GM23338 (cell line): ENCODE results near the gene TRPC4. TPM values are rescaled to one million over a fixed set of nuclear protein-coding genes. Genes with fewer than 3 reads are reported as not detected.

Experiments used
- ATAC-seq: fragments of 200-7000 bp; cut with Tn5 transposase; 3 replicates; pipeline ENCODE4 v1.9.1; 2020
- DNase-seq: peaks from one replicate; pipeline ENCODE4 v3.0.0-alpha.2; 2015; ENCODE audit warnings: low spot score
- H2AFZ ChIP-seq: fragments of 200-600 bp; sonication (generic); 2 replicates; pipeline ENCODE4 v1.8.0; 2016; ENCODE audit warnings: antibody characterized with exemption, mild to moderate bottlenecking, moderate library complexity
- H3F3A ChIP-seq: fragments of 200-600 bp; sonication (generic); replicated peaks from 2 replicates; pipeline ENCODE4 v1.8.0; 2017; ENCODE audit warnings: antibody characterized with exemption, mixed run types, low read depth
- H3K27ac ChIP-seq: fragments of 200-600 bp; sonication (generic); 2 replicates; pipeline ENCODE4 v1.6.1; 2016; ENCODE audit warnings: low read depth
- H3K27me3 ChIP-seq: fragments of 200-600 bp; sonication (generic); 2 replicates; pipeline ENCODE4 v1.8.0; 2016; ENCODE audit warnings: mild to moderate bottlenecking, mixed run types, moderate library complexity; ENCODE audit not compliant: insufficient read depth
- H3K36me3 ChIP-seq: fragments of 200-600 bp; sonication (generic); 2 replicates; pipeline ENCODE4 v1.8.0; 2016; ENCODE audit warnings: mild to moderate bottlenecking; ENCODE audit not compliant: insufficient read depth
- H3K4me1 ChIP-seq: fragments of 200-600 bp; sonication (generic); 2 replicates; pipeline ENCODE4 v1.8.0; 2016; ENCODE audit warnings: mild to moderate bottlenecking, moderate library complexity; ENCODE audit not compliant: insufficient read depth
- H3K4me2 ChIP-seq: fragments of 200-600 bp; sonication (generic); 2 replicates; pipeline ENCODE4 v1.7.1; 2017; ENCODE audit warnings: mixed run types
- H3K4me3 ChIP-seq: fragments of 200-600 bp; sonication (generic); 2 replicates; pipeline ENCODE4 v1.6.1; 2016; ENCODE audit warnings: mixed run types
- H3K79me2 ChIP-seq: fragments of 200-600 bp; sonication (generic); replicated peaks from 2 replicates; pipeline ENCODE4 v1.8.0; 2017; ENCODE audit warnings: mild to moderate bottlenecking; ENCODE audit not compliant: insufficient read depth
- H3K9me2 ChIP-seq: fragments of 200-600 bp; sonication (generic); 2 replicates; pipeline ENCODE4 v1.8.0; 2017; ENCODE audit not compliant: insufficient read depth
- H4K20me1 ChIP-seq: fragments of 200-600 bp; sonication (generic); replicated peaks from 2 replicates; pipeline ENCODE4 v1.8.0; 2017; ENCODE audit warnings: mild to moderate bottlenecking; ENCODE audit not compliant: insufficient read depth
- H3K27ac Mint-ChIP-seq: 2 replicates; pipeline ENCODE4 v1.8.0; 2020; ENCODE audit warnings: inconsistent platforms, mild to moderate bottlenecking, moderate library complexity, mixed read lengths
- H3K27me3 Mint-ChIP-seq: 3 replicates; pipeline ENCODE4 v1.8.0; 2022; ENCODE audit warnings: low read depth, mild to moderate bottlenecking, moderate library complexity, mixed read lengths, inconsistent platforms; ENCODE audit not compliant: insufficient read depth, poor library complexity
- H3K36me3 Mint-ChIP-seq: 3 replicates; pipeline ENCODE4 v1.8.0; 2021; ENCODE audit warnings: low read depth, mild to moderate bottlenecking, inconsistent platforms, moderate library complexity, mixed read lengths
- H3K4me1 Mint-ChIP-seq: 3 replicates; pipeline ENCODE4 v1.8.0; 2020; ENCODE audit warnings: mild to moderate bottlenecking, inconsistent platforms, mixed read lengths
- H3K4me3 Mint-ChIP-seq: 3 replicates; pipeline ENCODE4 v1.8.0; 2021; ENCODE audit warnings: moderate library complexity, mild to moderate bottlenecking, inconsistent platforms, mixed read lengths
- H3K9me3 Mint-ChIP-seq: 3 replicates; pipeline ENCODE4 v1.8.0; 2020; ENCODE audit warnings: moderate library complexity, mild to moderate bottlenecking, inconsistent platforms, mixed read lengths
- ETS1 ChIP-seq: IDR thresholded peaks from 2 replicates; pipeline ENCODE4 v1.6.1; 2016; ENCODE audit warnings: antibody characterized with exemption
- EZH2 ChIP-seq: fragments of 200-600 bp; sonication (generic); IDR thresholded peaks from one replicate; pipeline ENCODE4 v1.8.0; 2017; ENCODE audit warnings: antibody characterized with exemption, mild to moderate bottlenecking, low read depth; ENCODE audit not compliant: unreplicated experiment
- JUNB ChIP-seq: IDR thresholded peaks from one replicate; pipeline ENCODE4 v1.6.1; 2016; ENCODE audit warnings: antibody characterized with exemption; ENCODE audit not compliant: unreplicated experiment
- POLR2AphosphoS5 ChIP-seq: IDR thresholded peaks from 2 replicates; pipeline ENCODE4 v1.6.1; 2016; ENCODE audit warnings: antibody characterized with exemption, low read depth
- ZNF462 ChIP-seq: fragments of 250-450 bp; sonication (Bioruptor Pico); IDR thresholded peaks from 2 replicates; pipeline ENCODE4 v1.5.0; 2020; ENCODE audit warnings: mild to moderate bottlenecking, moderate library complexity
- polyA plus RNA-seq: library from polyadenylated mRNA; unstranded; fragments of >200 nt; fragmentation: Nextera tagmentation; extraction: Ambion mirVana; gene quantifications from 2 replicates; pipeline ENCODE4 v1.2.1, GENCODE V29; 2016
- total RNA-seq: library from RNA; depleted of rRNA; stranded (reverse); fragments of >200 nt; shearing (Covaris generic); gene quantifications from 2 replicates; pipeline ENCODE4 v1.2.3, GENCODE V29; 2014

Gene TRPC4
- total and polyA plus RNA-seq, 2 experiments from 2014 or later = 1.1 to 2.1 TPM

- TF ChIP-seq ZNF462 (CRISPR knock-in tag) = no peak
These were observed 118.5 kb downstream of the TRPC4 start (continued) for GRCh38 chr13:37751025-37751424.

GRCh38 chr13:37748913-37749312, 120.7 kb downstream of the TRPC4 start:
- H3K4me3 ChIP-seq = no peak overlapping the region
- no peaks in the 10 kb centered on the region for H3K9me2 ChIP-seq
- H3K36me3 ChIP-seq = no peaks in the 10 kb centered on the region
- H4K20me1 ChIP-seq = no peaks in the 10 kb centered on the region
- no peaks in the 10 kb centered on the region for H3K79me2 ChIP-seq
- H3F3A ChIP-seq = no peaks in the 10 kb centered on the region
- ATAC-seq = no peak
- no peak for DNase-seq
- H3K4me2 ChIP-seq = no peak overlapping the region
- no peaks in the 10 kb centered on the region; the same call in 2 of the 3 replicates for H3K4me1 Mint-ChIP-seq
- H3K36me3 Mint-ChIP-seq = no peaks in the 10 kb centered on the region
- H3K4me3 Mint-ChIP-seq = no peak overlapping the region
- H3K9me3 Mint-ChIP-seq = no peaks in the 10 kb centered on the region
- H3K27ac Mint-ChIP-seq = no peak overlapping the region
- no peaks in the 10 kb centered on the region for H3K27me3 ChIP-seq
- no peaks in the 10 kb centered on the region for H3K4me1 ChIP-seq
- no peak overlapping the region for H3K27ac ChIP-seq
- H3K27me3 Mint-ChIP-seq = no peaks in the 10 kb centered on the region
- H2AFZ ChIP-seq = no peak overlapping the region
- TF ChIP-seq JUNB (no peak), POLR2AphosphoS5 (no peak), ZNF462 (CRISPR knock-in tag) (no peak), ETS1 (no peak), EZH2 (no peak)
